ENCODE results near the gene PITPNM1. TPM values are rescaled to one million over a fixed set of nuclear protein-coding genes. Genes with fewer than 3 reads are reported as not detected.

Gene PITPNM1
- total and polyA plus RNA-seq, 12 donors: 16.4 to 146 (median 53.3) TPM

GRCh38 chr11:67502328-67502979 lies 2.7 kb downstream of the PITPNM1 start:
- H3K4me1 ChIP-seq (replicated peaks in 1 of 2): peaks cover 22 to 36% of the 10 kb centered on the region in 2 donors

GRCh38 chr11:67501854-67502253 lies 3.3 kb downstream of the PITPNM1 start:
- intact Hi-C loops (cut with DNase I): loop anchor here in 1 of 2 donors (5.0 kb wide), 1 partner anchor 105 kb away; no protein-coding TSS in a partner anchor
- DNase-seq: peak in 1 of 7 donors; percentile 11
- WGBS, 4 donors: 95 to 98% (median 97%) methylated on average over 14 to 18 of the region's 18 CpGs
- Histone ChIP-seq H3K9me3 (replicated peaks in 1 of 3) (no peaks in the 10 kb centered on the region), H3K27me3 (no peaks in the 10 kb centered on the region), H3K36me3 (replicated peaks in 1 of 2) (peaks cover 0 to 9% of the 10 kb centered on the region in 2 donors), H3K27ac (no peak overlapping the region), H3K4me1 (replicated peaks in 1 of 2) (peaks cover 16 to 30% of the 10 kb centered on the region in 2 donors), H3K4me3 (no peak overlapping the region)
- TF ChIP-seq POLR2A (IDR thresholded peaks at IDR 0.05) (no peak), CTCF (IDR thresholded peaks at IDR 0.05) (no peak)

More at GRCh38 chr11:67502328-67502979, 2.7 kb downstream of the PITPNM1 start:
- intact Hi-C loops (cut with DNase I): loop anchor here in 1 of 2 donors (5.0 kb wide), 1 partner anchor 105 kb away; no protein-coding TSS in a partner anchor
- no peaks in the 10 kb centered on the region for H3K9me3 ChIP-seq (replicated peaks in 1 of 3)
- WGBS, 4 donors: 94 to 98% (median 95%) methylated on average over 12 to 18 of the region's 18 CpGs
- no peak overlapping the region for H3K27ac ChIP-seq
- H3K4me3 ChIP-seq: no peak overlapping the region
- peaks cover 0 to 9% of the 10 kb centered on the region in 2 donors for H3K36me3 ChIP-seq (replicated peaks in 1 of 2)
- DNase-seq: peak in 1 of 7 donors; percentile 6
- no peaks in the 10 kb centered on the region for H3K27me3 ChIP-seq
- TF ChIP-seq POLR2A (IDR thresholded peaks at IDR 0.05) (no peak), CTCF (IDR thresholded peaks at IDR 0.05) (no peak)

GRCh38 chr11:67500831-67501715 lies 4.1 kb downstream of the PITPNM1 start:
- H3K36me3 ChIP-seq (replicated peaks in 1 of 2): peaks cover 0 to 13% of the 10 kb centered on the region in 2 donors

More at GRCh38 chr11:67500831-67501715, 4.1 kb downstream of the PITPNM1 start:
- Histone ChIP-seq H3K27ac (no peak overlapping the region), H3K4me3 (no peak overlapping the region), H3K4me1 (replicated peaks in 1 of 2) (peaks cover 15 to 23% of the 10 kb centered on the region in 2 donors), H3K9me3 (replicated peaks in 1 of 3) (no peaks in the 10 kb centered on the region), H3K27me3 (no peaks in the 10 kb centered on the region)
- DNase-seq: no peak
- intact Hi-C loops (cut with DNase I): loop anchor here in 1 of 2 donors (5.0 kb wide), 1 partner anchor 104 kb away; no protein-coding TSS in a partner anchor
- TF ChIP-seq CTCF (IDR thresholded peaks at IDR 0.05): no peak
- no peak for TF ChIP-seq POLR2A (IDR thresholded peaks at IDR 0.05)
- 91 to 94% (median 92%) methylated on average over 8 to 9 of the region's 9 CpGs for WGBS, 4 donors

All from adrenal gland (tissue), 12 donors.